ENCODE data around the gene IGSF9B.

- no peak for TF ChIP-seq POLR2A (IDR thresholded peaks at IDR 0.05)
- TF ChIP-seq, protein P1, sequence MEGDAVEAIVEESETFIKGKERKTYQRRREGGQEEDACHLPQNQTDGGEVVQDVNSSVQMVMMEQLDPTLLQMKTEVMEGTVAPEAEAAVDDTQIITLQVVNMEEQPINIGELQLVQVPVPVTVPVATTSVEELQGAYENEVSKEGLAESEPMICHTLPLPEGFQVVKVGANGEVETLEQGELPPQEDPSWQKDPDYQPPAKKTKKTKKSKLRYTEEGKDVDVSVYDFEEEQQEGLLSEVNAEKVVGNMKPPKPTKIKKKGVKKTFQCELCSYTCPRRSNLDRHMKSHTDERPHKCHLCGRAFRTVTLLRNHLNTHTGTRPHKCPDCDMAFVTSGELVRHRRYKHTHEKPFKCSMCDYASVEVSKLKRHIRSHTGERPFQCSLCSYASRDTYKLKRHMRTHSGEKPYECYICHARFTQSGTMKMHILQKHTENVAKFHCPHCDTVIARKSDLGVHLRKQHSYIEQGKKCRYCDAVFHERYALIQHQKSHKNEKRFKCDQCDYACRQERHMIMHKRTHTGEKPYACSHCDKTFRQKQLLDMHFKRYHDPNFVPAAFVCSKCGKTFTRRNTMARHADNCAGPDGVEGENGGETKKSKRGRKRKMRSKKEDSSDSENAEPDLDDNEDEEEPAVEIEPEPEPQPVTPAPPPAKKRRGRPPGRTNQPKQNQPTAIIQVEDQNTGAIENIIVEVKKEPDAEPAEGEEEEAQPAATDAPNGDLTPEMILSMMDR (IDR thresholded peaks at IDR 0.05) = no peak
These were observed 61.7 kb downstream of the IGSF9B start for GRCh38 chr11:133895061-133895479.
